Neuronal stem cell (in vitro differentiated cells): ENCODE measurements around the gene CYP11A1.

ENCODE experiments used
- DNase-seq: peaks from one replicate; pipeline ENCODE4 v3.0.0-alpha.2; 2013; ENCODE audit warnings: low spot score
- H2AFZ ChIP-seq: one replicate; pipeline ENCODE4 v1.6.1; 2013; ENCODE audit warnings: mild to moderate bottlenecking, low read length, inconsistent platforms
- H2AK5ac ChIP-seq: 2 replicates; pipeline ENCODE4 v1.6.1; 2013; ENCODE audit warnings: low read depth, mild to moderate bottlenecking, inconsistent platforms, low read length, moderate library complexity, mixed read lengths
- H2BK120ac ChIP-seq: 2 replicates; pipeline ENCODE4 v1.6.1; 2013; ENCODE audit warnings: low read depth, mild to moderate bottlenecking, inconsistent platforms, low read length, moderate library complexity, mixed read lengths
- H2BK12ac ChIP-seq: one replicate; pipeline ENCODE4 v1.6.1; 2013; ENCODE audit warnings: low read length, inconsistent platforms
- H2BK15ac ChIP-seq: 2 replicates; pipeline ENCODE4 v1.6.1; 2013; ENCODE audit warnings: mild to moderate bottlenecking, low read length, inconsistent platforms, mixed read lengths
- H2BK5ac ChIP-seq: one replicate; pipeline ENCODE4 v1.6.1; 2013; ENCODE audit warnings: inconsistent platforms, mild to moderate bottlenecking, low read length, moderate library complexity
- H3K14ac ChIP-seq: one replicate; pipeline ENCODE4 v1.6.1; 2013; ENCODE audit warnings: low read length, inconsistent platforms
- H3K18ac ChIP-seq: 2 replicates; pipeline ENCODE4 v1.6.1; 2013; ENCODE audit warnings: low read length, inconsistent platforms
- H3K23ac ChIP-seq: 2 replicates; pipeline ENCODE4 v1.6.1; 2013; ENCODE audit warnings: low read depth, mild to moderate bottlenecking, mixed read lengths, low read length, inconsistent platforms; ENCODE audit not compliant: poor library complexity
- H3K27ac ChIP-seq: replicated peaks from 3 replicates; pipeline ENCODE4 v1.5.1; 2013; ENCODE audit warnings: low read length, inconsistent platforms
- H3K27me3 ChIP-seq, 3 experiments: 2 replicates each; pipeline ENCODE4 v1.6.1; 2013; ENCODE audit warnings: low read length in 3 of 3, mild to moderate bottlenecking in 2 of 3, inconsistent platforms in 1 of 3, low read depth in 1 of 3, mixed read lengths in 1 of 3, moderate library complexity in 1 of 3; ENCODE audit not compliant: control insufficient read depth in 3 of 3, insufficient read depth in 3 of 3
- H3K36me3 ChIP-seq, 2 donors: replicated peaks in 1 of 2; 2 replicates each; pipeline ENCODE4 v1.6.1; 2013; ENCODE audit warnings: low read length in 2 of 2; ENCODE audit not compliant: control insufficient read depth in 2 of 2, insufficient read depth in 2 of 2
- H3K4ac ChIP-seq: 2 replicates; pipeline ENCODE4 v1.6.1; 2013; ENCODE audit warnings: inconsistent platforms, mild to moderate bottlenecking, low read length, moderate library complexity
- H3K4me1 ChIP-seq, 2 donors: 1 replicate in 1 of 2; 2 replicates in 1 of 2; pipeline ENCODE4 v1.6.1; 2013; ENCODE audit warnings: low read length in 2 of 2, low read depth in 1 of 2; ENCODE audit not compliant: control insufficient read depth in 2 of 2, insufficient read depth in 1 of 2
- H3K4me2 ChIP-seq: one replicate; pipeline ENCODE4 v1.6.1; 2013; ENCODE audit warnings: mild to moderate bottlenecking, low read length, inconsistent platforms; ENCODE audit not compliant: insufficient read depth, poor library complexity, severe bottlenecking
- H3K4me3 ChIP-seq, 2 donors: 2 replicates each; pipeline ENCODE4 v1.5.1; 2013; ENCODE audit warnings: low read length in 2 of 2, mild to moderate bottlenecking in 2 of 2, inconsistent platforms in 1 of 2, moderate library complexity in 1 of 2
- H3K79me1 ChIP-seq: one replicate; pipeline ENCODE4 v1.6.1; 2013; ENCODE audit warnings: low read depth, mild to moderate bottlenecking, inconsistent platforms, low read length, moderate library complexity
- H3K9ac ChIP-seq: one replicate; pipeline ENCODE4 v1.6.1; 2013; ENCODE audit warnings: mild to moderate bottlenecking, low read depth, low read length, inconsistent platforms; ENCODE audit not compliant: poor library complexity
- H3K9me3 ChIP-seq, 2 donors: replicated peaks in 1 of 2; 2 replicates each; pipeline versions ENCODE3 to v1.6.1; 2013; ENCODE audit warnings: low read length in 2 of 2, mild to moderate bottlenecking in 2 of 2, inconsistent platforms in 1 of 2, low read depth in 1 of 2, mixed read lengths in 1 of 2, moderate library complexity in 1 of 2; ENCODE audit not compliant: control insufficient read depth in 2 of 2, insufficient read depth in 1 of 2
- H4K8ac ChIP-seq: one replicate; pipeline ENCODE4 v1.6.1; 2013; ENCODE audit warnings: low read depth, mild to moderate bottlenecking, inconsistent platforms, low read length, moderate library complexity
- H4K91ac ChIP-seq: one replicate; pipeline ENCODE4 v1.6.1; 2013; ENCODE audit warnings: low read length, low read depth, mild to moderate bottlenecking, inconsistent platforms; ENCODE audit not compliant: poor library complexity
- WGBS, 2 donors: extraction: QIAGEN DNeasy Blood & Tissue Kit; methylation state at CpG; one replicate each; pipeline ENCODE4 v1.1.7; 2013; ENCODE audit warnings: missing lambda C conversion rate in 2 of 2, mixed read lengths in 1 of 2; ENCODE audit not compliant: insufficient read length in 2 of 2, insufficient replicate concordance in 1 of 2; ENCODE audit errors: extremely low coverage in 2 of 2; 5-methylcytosine and 5-hydroxymethylcytosine counted together

Gene CYP11A1

DNA sequence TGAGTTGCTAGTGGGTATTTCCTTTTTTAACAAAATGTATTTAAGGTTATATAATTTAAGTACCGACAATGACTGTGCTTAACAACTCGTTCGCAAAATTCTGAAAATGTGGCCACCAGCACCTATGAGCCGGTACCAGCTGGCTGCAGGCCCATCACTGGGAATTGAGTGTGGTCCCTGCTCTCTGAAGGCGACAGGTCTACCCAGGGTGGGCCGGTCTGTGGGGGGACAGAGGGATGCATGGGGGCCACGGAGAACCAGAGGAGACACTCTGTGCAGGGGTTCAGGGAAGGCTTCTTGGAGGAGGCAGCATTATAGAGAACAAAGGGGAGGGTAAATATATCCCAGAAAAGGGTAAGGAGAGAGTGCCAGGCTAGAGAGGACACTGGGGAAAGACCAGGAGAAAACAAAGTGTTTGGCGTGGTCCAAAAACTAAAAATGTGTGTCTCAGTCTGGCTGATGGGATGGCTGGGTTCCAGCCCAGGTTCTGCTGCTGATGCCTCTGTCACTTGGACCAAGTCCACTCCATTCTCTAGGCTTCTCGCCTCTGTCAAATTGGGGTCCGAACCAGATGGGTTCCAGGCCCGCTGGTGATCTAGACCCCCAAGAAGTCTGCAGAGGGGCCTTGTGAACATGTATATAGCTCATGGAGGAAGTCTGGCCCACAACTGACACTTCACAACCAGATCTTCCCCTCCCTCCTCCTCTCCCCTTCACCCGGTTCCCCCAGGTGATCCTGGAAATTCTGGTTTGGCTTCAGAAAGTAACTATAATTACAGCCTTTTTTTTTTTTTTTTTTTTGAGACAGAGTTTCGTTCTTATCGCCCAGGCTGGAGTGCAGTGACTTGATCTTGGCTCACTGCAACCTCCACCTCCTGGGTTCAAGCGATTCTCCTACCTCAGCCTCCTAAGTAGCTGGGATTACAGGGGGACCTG lies 10.7 kb upstream of the CYP11A1 start:
- WGBS, 2 donors, result no CpG with 5 or more reads among the region's 15 CpGs
- H3K14ac ChIP-seq, result no peak overlapping the region
- DNase-seq, result no peak
- H3K27me3 ChIP-seq, result peaks cover 0 to 34% (median 7%) of the 10 kb centered on the region in 3 experiments
- no peaks in the 10 kb centered on the region for H3K36me3 ChIP-seq
- H2BK15ac ChIP-seq, result no peak overlapping the region
- no peaks in the 10 kb centered on the region for H3K9me3 ChIP-seq
- no peak overlapping the region for H3K4me2 ChIP-seq
- H3K4me1 ChIP-seq, result peaks cover 2 to 9% of the 10 kb centered on the region in 2 donors
- H2BK120ac ChIP-seq, result no peak overlapping the region
- no peak overlapping the region for H2AFZ ChIP-seq
- no peaks in the 10 kb centered on the region for H3K79me1 ChIP-seq
- no peak overlapping the region for H3K18ac ChIP-seq
- no peak overlapping the region for H3K4me3 ChIP-seq
- no peak overlapping the region for H4K8ac ChIP-seq
- H2BK12ac ChIP-seq, result no peak overlapping the region
- no peak overlapping the region for H3K27ac ChIP-seq
- H4K91ac ChIP-seq, result no peak overlapping the region
- no peak overlapping the region for H3K9ac ChIP-seq
- H2BK5ac ChIP-seq, result no peak overlapping the region
- H3K4ac ChIP-seq, result no peak overlapping the region
- H3K23ac ChIP-seq, result no peak overlapping the region
- no peak overlapping the region for H2AK5ac ChIP-seq

DNA sequence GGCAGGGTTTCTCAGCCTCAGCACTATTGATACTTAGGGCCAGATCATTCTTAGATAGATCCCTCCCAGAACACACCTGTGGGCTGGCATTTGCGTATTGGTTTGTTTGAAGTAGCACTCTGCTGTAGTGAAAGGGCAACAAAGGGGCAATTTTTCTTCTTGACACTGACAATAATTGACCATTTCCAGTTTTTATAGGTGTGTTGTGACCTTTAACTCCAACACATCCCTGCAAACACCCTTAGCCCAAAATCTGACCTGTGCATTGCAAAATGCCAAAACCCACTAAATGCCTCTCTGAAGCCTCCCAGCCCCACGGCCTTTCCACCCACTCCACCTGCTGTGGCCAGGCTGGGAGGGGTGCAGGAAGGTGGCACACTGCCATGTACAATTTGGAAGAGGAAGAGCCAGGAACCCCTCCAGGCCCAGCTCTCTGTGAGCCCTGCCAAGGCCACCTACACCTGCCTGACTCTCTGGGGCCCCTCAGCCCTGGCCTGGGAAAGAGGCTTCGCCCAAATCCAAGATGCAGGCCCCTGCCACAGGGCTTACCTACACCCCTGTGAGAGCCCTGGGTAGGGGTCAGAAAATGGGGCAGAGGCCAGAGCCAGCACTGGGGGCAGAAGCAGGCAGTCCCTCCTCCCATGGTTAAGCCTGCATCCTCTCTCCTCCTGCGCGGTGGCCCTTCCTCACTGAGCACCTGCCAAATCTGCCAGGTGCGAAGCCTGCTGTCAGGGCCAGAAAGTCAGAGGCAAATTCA lies 9.6 kb upstream of the CYP11A1 start:
- H3K79me1 ChIP-seq, result no peaks in the 10 kb centered on the region
- H4K91ac ChIP-seq, result no peak overlapping the region
- peak overlapping the region; percentile 58 for H2BK15ac ChIP-seq
- no peak overlapping the region for H3K27ac ChIP-seq
- peaks cover 0 to 45% (median 7%) of the 10 kb centered on the region in 3 experiments for H3K27me3 ChIP-seq
- no peak overlapping the region for H3K4me3 ChIP-seq
- H3K36me3 ChIP-seq, result no peaks in the 10 kb centered on the region
- no peak overlapping the region for H3K4me2 ChIP-seq
- no peak overlapping the region for H4K8ac ChIP-seq
- H3K4me1 ChIP-seq, result peaks cover 2 to 9% of the 10 kb centered on the region in 2 donors
- peak overlapping the region; percentile 38 for H3K18ac ChIP-seq
- no peak overlapping the region for H2AFZ ChIP-seq
- H3K23ac ChIP-seq, result no peak overlapping the region
- peak overlapping the region; percentile 56 for H3K14ac ChIP-seq
- H3K9me3 ChIP-seq, result no peaks in the 10 kb centered on the region
- H2BK120ac ChIP-seq, result no peak overlapping the region
- H2AK5ac ChIP-seq, result peak overlapping the region; percentile 56
- WGBS, 2 donors, result no CpG with 5 or more reads among the region's 6 CpGs
- H3K4ac ChIP-seq, result no peak overlapping the region
- H3K9ac ChIP-seq, result no peak overlapping the region
- H2BK5ac ChIP-seq, result no peak overlapping the region
- DNase-seq, result no peak
- H2BK12ac ChIP-seq, result peak overlapping the region; percentile 73

DNA sequence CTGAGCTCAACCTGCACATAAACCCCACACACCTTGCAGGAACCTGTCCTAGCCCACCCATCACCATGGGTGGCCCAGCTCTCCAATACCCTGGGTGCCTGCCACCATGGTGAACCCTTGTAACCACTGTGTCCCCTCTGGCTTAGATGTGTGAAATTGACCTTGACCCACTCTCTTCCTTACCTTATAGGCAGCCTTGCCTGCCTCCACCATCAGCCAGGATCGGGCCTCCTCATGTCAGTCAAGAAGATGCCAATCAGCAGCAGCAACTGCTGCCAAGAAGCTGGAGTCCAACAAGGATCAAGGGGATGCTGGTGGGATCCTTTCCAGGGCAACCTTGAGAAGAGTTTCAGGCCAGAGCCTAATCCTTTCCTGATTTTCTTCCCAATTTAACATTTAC lies 8.8 kb upstream of the CYP11A1 start:
- no peak for DNase-seq
- no peak overlapping the region for H3K4me2 ChIP-seq
- H3K14ac ChIP-seq, result no peak overlapping the region
- no peak overlapping the region for H4K8ac ChIP-seq
- no peak overlapping the region for H2BK12ac ChIP-seq
- H3K27me3 ChIP-seq, result peaks cover 0 to 52% (median 7%) of the 10 kb centered on the region in 3 experiments
- H2BK15ac ChIP-seq, result no peak overlapping the region
- H3K9ac ChIP-seq, result no peak overlapping the region
- no peak overlapping the region for H3K27ac ChIP-seq
- H3K23ac ChIP-seq, result no peak overlapping the region
- H3K36me3 ChIP-seq, result no peaks in the 10 kb centered on the region
- H3K9me3 ChIP-seq, result no peaks in the 10 kb centered on the region
- no peak overlapping the region for H3K18ac ChIP-seq
- H2BK5ac ChIP-seq, result no peak overlapping the region
- peaks cover 2 to 9% of the 10 kb centered on the region in 2 donors for H3K4me1 ChIP-seq
- no peak overlapping the region for H3K4me3 ChIP-seq
- H4K91ac ChIP-seq, result no peak overlapping the region
- H2AK5ac ChIP-seq, result no peak overlapping the region
- H2BK120ac ChIP-seq, result no peak overlapping the region
- H2AFZ ChIP-seq, result no peak overlapping the region
- WGBS, 2 donors, result no CpG with 5 or more reads among the region's 1 CpG
- H3K4ac ChIP-seq, result no peak overlapping the region
- no peaks in the 10 kb centered on the region for H3K79me1 ChIP-seq

DNA sequence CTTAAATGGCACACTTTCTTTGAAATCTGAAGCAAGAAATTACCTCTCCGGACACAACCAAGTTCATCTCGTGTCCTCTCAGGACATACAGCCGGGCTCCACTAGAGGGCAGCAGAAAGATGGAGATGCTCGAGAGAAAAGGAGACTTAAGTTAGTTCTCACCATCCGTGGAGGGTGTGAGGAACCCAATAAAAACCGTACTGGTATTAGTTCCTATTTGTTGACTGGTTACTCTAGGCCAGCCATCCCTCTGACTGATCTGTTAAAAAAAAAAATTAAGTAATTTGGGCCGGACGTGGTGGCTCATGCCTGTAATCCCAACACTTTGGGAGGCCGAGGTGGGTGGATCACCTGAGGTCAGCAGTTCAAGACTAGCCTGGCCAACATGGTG lies 7.9 kb upstream of the CYP11A1 start:
- Histone ChIP-seq H2BK120ac (no peak overlapping the region), H2BK12ac (no peak overlapping the region), H3K79me1 (no peaks in the 10 kb centered on the region), H3K4me2 (no peak overlapping the region), H2BK5ac (no peak overlapping the region), H3K4me3 (no peak overlapping the region), H3K27me3 (peaks cover 0 to 62% (median 7%) of the 10 kb centered on the region in 3 experiments), H3K14ac (no peak overlapping the region), H3K4me1 (peaks cover 2 to 11% of the 10 kb centered on the region in 2 donors), H3K9me3 (no peaks in the 10 kb centered on the region), H2AFZ (no peak overlapping the region), H4K91ac (no peak overlapping the region), H2BK15ac (no peak overlapping the region), H3K18ac (no peak overlapping the region), H4K8ac (no peak overlapping the region), H3K36me3 (no peaks in the 10 kb centered on the region), H2AK5ac (no peak overlapping the region), H3K4ac (no peak overlapping the region), H3K9ac (no peak overlapping the region), H3K23ac (no peak overlapping the region), H3K27ac (no peak overlapping the region)
- WGBS, 2 donors, result no CpG with 5 or more reads among the region's 9 CpGs
- DNase-seq, result peak; percentile 74
